IPS-18c (cell line): Measurements from ENCODE around the gene MACROD2.
"Not testable (repeated sequence)": the region's sequence is repeated elsewhere in the genome, so short reads cannot be mapped to it uniquely, and the experiment has no call there.

Source experiments
- H3K4me3 ChIP-seq: 2 replicates; pipeline ENCODE4 v1.7.0; 2013; ENCODE audit warnings: low read depth, mild to moderate bottlenecking, low read length, moderate library complexity; ENCODE audit not compliant: insufficient read depth
- H3K9me3 ChIP-seq: one replicate; pipeline ENCODE4 v1.6.1; 2013; ENCODE audit warnings: mild to moderate bottlenecking, low read length, moderate library complexity; ENCODE audit not compliant: control insufficient read depth, insufficient read depth

MACROD2 gene

GRCh38 chr20:15185322-15185721 lies 1190.0 kb downstream of the MACROD2 start:
- Histone ChIP-seq H3K9me3 (no peaks in the 10 kb centered on the region), H3K4me3 (no peak overlapping the region)

- no peaks in the 10 kb centered on the region for H3K9me3 ChIP-seq
- H3K4me3 ChIP-seq: no peak overlapping the region
Measured at GRCh38 chr20:15185913-15186312, 1190.6 kb downstream of the MACROD2 start.

GRCh38 chr20:15187612-15188011 lies 1192.3 kb downstream of the MACROD2 start:
- H3K9me3 ChIP-seq: no peaks in the 10 kb centered on the region
- no peak overlapping the region for H3K4me3 ChIP-seq

- no peak overlapping the region for H3K4me3 ChIP-seq
Measured at GRCh38 chr20:15188415-15188814, 1193.1 kb downstream of the MACROD2 start.

GRCh38 chr20:15191082-15191723 lies 1195.9 kb downstream of the MACROD2 start:
- no peaks in the 10 kb centered on the region for H3K9me3 ChIP-seq
- no peak overlapping the region for H3K4me3 ChIP-seq

More at GRCh38 chr20:15188415-15188814, 1193.1 kb downstream of the MACROD2 start:
- no peaks in the 10 kb centered on the region for H3K9me3 ChIP-seq

GRCh38 chr20:15195378-15195777 lies 1200.1 kb downstream of the MACROD2 start:
- H3K9me3 ChIP-seq: no peaks in the 10 kb centered on the region
- no peak overlapping the region for H3K4me3 ChIP-seq

GRCh38 chr20:15196547-15197255 lies 1201.4 kb downstream of the MACROD2 start:
- H3K4me3 ChIP-seq: no peak overlapping the region
- H3K9me3 ChIP-seq: no peaks in the 10 kb centered on the region

GRCh38 chr20:15198017-15198416 lies 1202.7 kb downstream of the MACROD2 start:
- H3K4me3 ChIP-seq, H3K9me3 ChIP-seq: not testable (repeated sequence)

GRCh38 chr20:15199698-15200097 lies 1204.4 kb downstream of the MACROD2 start:
- Histone ChIP-seq H3K9me3 (no peaks in the 10 kb centered on the region), H3K4me3 (no peak overlapping the region)

GRCh38 chr20:15200147-15200565 lies 1204.8 kb downstream of the MACROD2 start:
- Histone ChIP-seq H3K4me3 (no peak overlapping the region), H3K9me3 (no peaks in the 10 kb centered on the region)

GRCh38 chr20:15201602-15202001 lies 1206.3 kb downstream of the MACROD2 start:
- Histone ChIP-seq H3K4me3 (no peak overlapping the region), H3K9me3 (no peaks in the 10 kb centered on the region)

GRCh38 chr20:15204234-15204633 lies 1208.9 kb downstream of the MACROD2 start:
- no peak overlapping the region for H3K4me3 ChIP-seq
- no peaks in the 10 kb centered on the region for H3K9me3 ChIP-seq

- Histone ChIP-seq H3K4me3 (no peak overlapping the region), H3K9me3 (no peaks in the 10 kb centered on the region)
Measured at GRCh38 chr20:15205028-15205427, 1209.7 kb downstream of the MACROD2 start.

GRCh38 chr20:15205719-15206118 lies 1210.4 kb downstream of the MACROD2 start:
- Histone ChIP-seq H3K9me3 (no peaks in the 10 kb centered on the region), H3K4me3 (no peak overlapping the region)

GRCh38 chr20:15209537-15209936 lies 1214.2 kb downstream of the MACROD2 start:
- Histone ChIP-seq H3K4me3 (no peak overlapping the region), H3K9me3 (no peaks in the 10 kb centered on the region)

- H3K4me3 ChIP-seq: no peak overlapping the region
- H3K9me3 ChIP-seq: no peaks in the 10 kb centered on the region
Measured at GRCh38 chr20:15214051-15214450, 1218.7 kb downstream of the MACROD2 start.

- H3K4me3 ChIP-seq: no peak overlapping the region
Measured at GRCh38 chr20:15220009-15220656, 1224.8 kb downstream of the MACROD2 start.

More at GRCh38 chr20:15220009-15220656, 1224.8 kb downstream of the MACROD2 start:
- no peaks in the 10 kb centered on the region for H3K9me3 ChIP-seq
